Endodermal cell (in vitro differentiated cells): ENCODE data around the gene OBSCN. TPM values are rescaled to one million over a fixed set of nuclear protein-coding genes. Genes with fewer than 3 reads are reported as not detected.

ENCODE experiments used
- DNase-seq: peaks from one replicate; pipeline ENCODE4 v3.0.0-alpha.2; 2017
- H3K27ac ChIP-seq: 2 replicates; pipeline ENCODE4 v1.5.1; 2013; ENCODE audit warnings: mild to moderate bottlenecking, low read depth, low read length, moderate library complexity
- H3K27me3 ChIP-seq: 2 replicates; pipeline ENCODE4 v1.6.1; 2013; ENCODE audit warnings: mild to moderate bottlenecking, low read length, moderate library complexity; ENCODE audit not compliant: insufficient read depth, control insufficient read depth, poor library complexity, severe bottlenecking
- H3K36me3 ChIP-seq: 2 replicates; pipeline ENCODE4 v1.7.0; 2013; ENCODE audit warnings: mild to moderate bottlenecking, low read length, moderate library complexity; ENCODE audit not compliant: control insufficient read depth, insufficient read depth
- H3K4me1 ChIP-seq: one replicate; pipeline ENCODE4 v1.7.0; 2013; ENCODE audit warnings: low read length; ENCODE audit not compliant: control insufficient read depth, insufficient read depth
- H3K4me3 ChIP-seq: 2 replicates; pipeline ENCODE4 v1.5.1; 2013; ENCODE audit warnings: mild to moderate bottlenecking, low read length, moderate library complexity
- H3K9ac ChIP-seq: 2 replicates; pipeline ENCODE4 v1.6.1; 2013; ENCODE audit warnings: mild to moderate bottlenecking, low read length, moderate library complexity; ENCODE audit not compliant: poor library complexity, severe bottlenecking; ENCODE audit errors: extremely low read depth
- H3K9me3 ChIP-seq: 2 replicates; pipeline ENCODE4 v1.6.1; 2013; ENCODE audit warnings: mild to moderate bottlenecking, low read length, moderate library complexity; ENCODE audit not compliant: control insufficient read depth
- H3K27ac Mint-ChIP-seq: 2 replicates; pipeline ENCODE4 v1.8.0; 2020; ENCODE audit warnings: mixed read lengths
- H3K27me3 Mint-ChIP-seq: 2 replicates; pipeline ENCODE4 v1.8.0; 2021; ENCODE audit warnings: mild to moderate bottlenecking, mixed read lengths; ENCODE audit not compliant: insufficient read depth
- H3K36me3 Mint-ChIP-seq: 2 replicates; pipeline ENCODE4 v1.8.0; 2020; ENCODE audit warnings: low read depth, mixed read lengths
- H3K4me1 Mint-ChIP-seq: 2 replicates; pipeline ENCODE4 v1.8.0; 2020; ENCODE audit warnings: mixed read lengths
- H3K4me3 Mint-ChIP-seq: 2 replicates; pipeline ENCODE4 v1.8.0; 2020; ENCODE audit warnings: mild to moderate bottlenecking, moderate library complexity, mixed read lengths
- H3K9me3 Mint-ChIP-seq: 2 replicates; pipeline ENCODE4 v1.8.0; 2020; ENCODE audit warnings: mild to moderate bottlenecking, mixed read lengths
- WGBS, 2 experiments: methylation state at CpG; one replicate each; pipeline versions ENCODE4 v1.1.5 to v1.1.7; 2013; ENCODE audit warnings: missing lambda C conversion rate in 2 of 2, mixed read lengths in 1 of 2; ENCODE audit not compliant: insufficient coverage in 1 of 2, insufficient read length in 1 of 2; 5-methylcytosine and 5-hydroxymethylcytosine counted together
- total RNA-seq, 2 donors: library from RNA; stranded (reverse); fragmentation: NEBNext Ultra II Directional in 1 of 2; extraction: Animal tissue kit (Norgen Biotek cat#: 25700) in 1 of 2; gene quantifications; 2 replicates in 1 of 2; 3 replicates in 1 of 2; pipeline ENCODE4 v1.2.1, GENCODE V29; 2021
- TF ChIP-seq, protein P1 (sequence below): fragments of 200-600 bp; sonication (generic); conservative IDR thresholded peaks from 2 replicates; pipeline ENCODE4 v1.5.0; 2021; ENCODE audit warnings: antibody characterized with exemption, mild to moderate bottlenecking

The OBSCN gene
- total RNA-seq, 2 donors from 2014 or later: 53.7 to 68.9 TPM

DNA sequence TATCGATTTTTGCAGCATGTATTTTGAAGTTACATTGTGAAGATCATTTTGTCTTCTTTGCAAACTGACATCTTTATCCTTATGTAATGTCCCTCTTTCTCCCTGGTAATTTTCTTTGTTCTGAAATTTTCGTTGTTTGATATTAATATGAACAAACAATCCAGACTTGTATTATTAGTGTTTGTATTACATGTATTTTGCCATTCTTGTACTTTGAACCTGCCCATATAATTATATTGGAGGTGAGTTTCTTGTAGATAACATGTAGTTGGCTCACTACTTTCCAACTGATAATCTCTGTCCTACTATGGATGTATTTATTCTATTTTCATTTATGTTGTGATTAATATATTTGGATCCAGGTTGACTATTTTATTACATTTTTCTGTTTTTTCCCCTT lies 27.1 kb downstream of the OBSCN start:
- Histone ChIP-seq H3K4me1 (no peaks in the 10 kb centered on the region), H3K9ac (no peak overlapping the region), H3K9me3 (peaks cover 47% of the 10 kb centered on the region), H3K4me3 (no peak overlapping the region), H3K27me3 (no peaks in the 10 kb centered on the region), H3K27ac (no peak overlapping the region), H3K36me3 (peaks cover 67% of the 10 kb centered on the region)
- no peak for DNase-seq
- TF ChIP-seq, protein P1, sequence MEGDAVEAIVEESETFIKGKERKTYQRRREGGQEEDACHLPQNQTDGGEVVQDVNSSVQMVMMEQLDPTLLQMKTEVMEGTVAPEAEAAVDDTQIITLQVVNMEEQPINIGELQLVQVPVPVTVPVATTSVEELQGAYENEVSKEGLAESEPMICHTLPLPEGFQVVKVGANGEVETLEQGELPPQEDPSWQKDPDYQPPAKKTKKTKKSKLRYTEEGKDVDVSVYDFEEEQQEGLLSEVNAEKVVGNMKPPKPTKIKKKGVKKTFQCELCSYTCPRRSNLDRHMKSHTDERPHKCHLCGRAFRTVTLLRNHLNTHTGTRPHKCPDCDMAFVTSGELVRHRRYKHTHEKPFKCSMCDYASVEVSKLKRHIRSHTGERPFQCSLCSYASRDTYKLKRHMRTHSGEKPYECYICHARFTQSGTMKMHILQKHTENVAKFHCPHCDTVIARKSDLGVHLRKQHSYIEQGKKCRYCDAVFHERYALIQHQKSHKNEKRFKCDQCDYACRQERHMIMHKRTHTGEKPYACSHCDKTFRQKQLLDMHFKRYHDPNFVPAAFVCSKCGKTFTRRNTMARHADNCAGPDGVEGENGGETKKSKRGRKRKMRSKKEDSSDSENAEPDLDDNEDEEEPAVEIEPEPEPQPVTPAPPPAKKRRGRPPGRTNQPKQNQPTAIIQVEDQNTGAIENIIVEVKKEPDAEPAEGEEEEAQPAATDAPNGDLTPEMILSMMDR: no peak
- 100% methylated on average over 1 of the region's 2 CpGs; no CpG with 5 or more reads in 1 of the 2 experiments for WGBS, 2 experiments
- Mint-ChIP-seq H3K4me3 (no peak overlapping the region), H3K9me3 (peaks cover 31% of the 10 kb centered on the region), H3K27me3 (no peaks in the 10 kb centered on the region), H3K4me1 (no peaks in the 10 kb centered on the region), H3K36me3 (peaks cover 84% of the 10 kb centered on the region), H3K27ac (no peak overlapping the region)

DNA sequence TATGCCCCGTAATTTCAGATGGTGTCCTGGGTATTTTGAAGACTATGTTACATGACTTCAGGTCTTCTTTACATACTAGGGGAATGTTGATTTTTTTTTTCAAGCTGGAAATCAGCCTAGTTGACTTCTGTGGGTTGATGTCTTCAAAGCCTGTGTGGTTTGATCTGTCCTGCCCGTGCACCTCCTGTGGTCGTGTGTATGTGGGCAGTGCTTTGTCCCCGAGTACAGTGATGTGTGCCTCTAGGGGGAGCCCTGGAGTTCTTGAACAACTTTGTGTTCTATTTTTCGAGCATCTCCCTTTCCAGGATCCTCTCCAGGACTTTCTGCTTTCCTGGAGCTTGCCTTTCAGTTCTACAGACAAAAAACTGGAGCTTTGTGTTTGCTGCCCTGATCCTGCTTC lies 28.9 kb downstream of the OBSCN start:
- Histone ChIP-seq H3K36me3 (peaks cover 64% of the 10 kb centered on the region), H3K4me3 (no peak overlapping the region), H3K9me3 (peaks cover 65% of the 10 kb centered on the region), H3K9ac (no peak overlapping the region), H3K27me3 (no peaks in the 10 kb centered on the region), H3K4me1 (no peaks in the 10 kb centered on the region), H3K27ac (no peak overlapping the region)
- Mint-ChIP-seq H3K4me1 (no peaks in the 10 kb centered on the region), H3K4me3 (no peak overlapping the region), H3K9me3 (peaks cover 47% of the 10 kb centered on the region), H3K36me3 (peaks cover 90% of the 10 kb centered on the region), H3K27ac (peak overlapping the region; percentile 71), H3K27me3 (no peaks in the 10 kb centered on the region)
- TF ChIP-seq, protein P1: peak; percentile 81
- peak; percentile 89 for DNase-seq
- 71 to 75% methylated on average over 4 to 5 of the region's 5 CpGs for WGBS, 2 experiments

DNA sequence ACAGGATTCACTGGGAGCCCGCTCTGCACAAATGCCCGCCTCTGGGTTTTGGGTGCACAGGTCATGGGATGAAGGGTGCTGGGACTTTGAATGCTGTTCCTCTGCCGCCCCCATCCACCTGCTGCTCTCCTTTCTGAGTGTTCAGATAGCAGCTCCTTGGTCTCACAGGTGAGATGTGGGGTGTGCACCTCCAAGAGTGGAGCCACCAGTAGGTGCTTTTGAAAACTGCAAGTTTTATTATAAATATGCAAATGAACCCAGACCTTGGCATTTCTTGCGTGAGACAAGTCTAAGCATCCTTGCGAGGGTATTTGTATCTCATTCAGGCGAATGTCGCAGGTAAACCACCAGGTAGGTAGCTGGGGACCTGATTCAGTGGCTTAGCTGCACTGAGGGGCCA lies 30.2 kb downstream of the OBSCN start:
- peaks cover 66% of the 10 kb centered on the region for H3K9me3 ChIP-seq
- H3K36me3 Mint-ChIP-seq: peaks cover 90% of the 10 kb centered on the region
- H3K9me3 Mint-ChIP-seq: peaks cover 54% of the 10 kb centered on the region
- 84 to 96% methylated on average over 7 of the region's 7 CpGs for WGBS, 2 experiments
- H3K4me1 Mint-ChIP-seq: no peaks in the 10 kb centered on the region
- no peak overlapping the region for H3K27ac ChIP-seq
- H3K4me3 Mint-ChIP-seq: no peak overlapping the region
- H3K27ac Mint-ChIP-seq: no peak overlapping the region
- TF ChIP-seq, protein P1: no peak
- H3K27me3 Mint-ChIP-seq: no peaks in the 10 kb centered on the region
- no peak overlapping the region for H3K4me3 ChIP-seq
- DNase-seq: no peak
- no peaks in the 10 kb centered on the region for H3K4me1 ChIP-seq
- no peaks in the 10 kb centered on the region for H3K27me3 ChIP-seq
- H3K9ac ChIP-seq: no peak overlapping the region
- peaks cover 64% of the 10 kb centered on the region for H3K36me3 ChIP-seq
